SH-SY5Y (cell line): ENCODE measurements around the gene NBAS.

Source experiments
- GATA2 ChIP-seq: IDR thresholded peaks from 2 replicates; pipeline ENCODE4 v1.6.1; 2011; ENCODE audit warnings: mild to moderate bottlenecking, low read depth, low read length
- GATA3 ChIP-seq: IDR thresholded peaks from 2 replicates; pipeline ENCODE4 v1.6.1; 2011; ENCODE audit warnings: low read depth, mild to moderate bottlenecking, low read length, moderate library complexity

- TF ChIP-seq GATA2 = no peak
- no peak for TF ChIP-seq GATA3
Observed at GRCh38 chr2:15325296-15325695, 235.8 kb downstream of the NBAS start.
